Measurements from ENCODE around the gene SRSF1.

DNA sequence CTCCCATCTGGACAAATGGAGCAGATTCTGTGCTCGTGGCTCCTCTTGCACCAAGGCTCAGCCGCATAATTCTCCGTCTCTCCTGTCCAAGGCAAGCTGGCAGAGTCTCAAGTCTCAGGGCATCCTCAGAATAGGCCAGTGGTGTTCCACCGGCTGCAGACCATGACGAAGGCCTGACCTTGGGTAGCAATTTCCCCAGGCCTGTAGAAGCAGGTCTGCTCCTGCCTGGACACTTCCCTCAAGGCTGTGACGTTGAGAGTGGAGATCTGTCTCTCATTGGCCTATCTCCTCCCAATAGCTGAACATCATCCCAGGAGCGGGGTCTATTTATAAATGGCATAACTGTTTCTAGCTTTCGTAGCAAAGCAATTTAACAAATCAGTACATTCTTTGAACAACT, 33.3 kb upstream of the SRSF1 start:
- TF ChIP-seq, protein P1, sequence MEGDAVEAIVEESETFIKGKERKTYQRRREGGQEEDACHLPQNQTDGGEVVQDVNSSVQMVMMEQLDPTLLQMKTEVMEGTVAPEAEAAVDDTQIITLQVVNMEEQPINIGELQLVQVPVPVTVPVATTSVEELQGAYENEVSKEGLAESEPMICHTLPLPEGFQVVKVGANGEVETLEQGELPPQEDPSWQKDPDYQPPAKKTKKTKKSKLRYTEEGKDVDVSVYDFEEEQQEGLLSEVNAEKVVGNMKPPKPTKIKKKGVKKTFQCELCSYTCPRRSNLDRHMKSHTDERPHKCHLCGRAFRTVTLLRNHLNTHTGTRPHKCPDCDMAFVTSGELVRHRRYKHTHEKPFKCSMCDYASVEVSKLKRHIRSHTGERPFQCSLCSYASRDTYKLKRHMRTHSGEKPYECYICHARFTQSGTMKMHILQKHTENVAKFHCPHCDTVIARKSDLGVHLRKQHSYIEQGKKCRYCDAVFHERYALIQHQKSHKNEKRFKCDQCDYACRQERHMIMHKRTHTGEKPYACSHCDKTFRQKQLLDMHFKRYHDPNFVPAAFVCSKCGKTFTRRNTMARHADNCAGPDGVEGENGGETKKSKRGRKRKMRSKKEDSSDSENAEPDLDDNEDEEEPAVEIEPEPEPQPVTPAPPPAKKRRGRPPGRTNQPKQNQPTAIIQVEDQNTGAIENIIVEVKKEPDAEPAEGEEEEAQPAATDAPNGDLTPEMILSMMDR (IDR thresholded peaks at IDR 0.05; ENCODE audit: borderline replicate concordance, extremely low read depth, low read length, poor library complexity, severe bottlenecking) = no peak
- no peak for TF ChIP-seq EZH2 (IDR thresholded peaks at IDR 0.05; ENCODE audit: borderline replicate concordance, low read depth, low read length, severe bottlenecking)

All from DND-41 (cell line).